Measurements from ENCODE around the gene GPC6. TPM values are rescaled to one million over a fixed set of nuclear protein-coding genes. Genes with fewer than 3 reads are reported as not detected.
"Not testable (repeated sequence)": the region's sequence is repeated elsewhere in the genome, so short reads cannot be mapped to it uniquely, and the experiment has no call there.

GPC6 gene
- polyA plus RNA-seq, 1 donor = 66.0 TPM

GRCh38 chr13:93316841-93317240, 90.2 kb downstream of the GPC6 start:
- no peak for DNase-seq

GRCh38 chr13:93318534-93319254, 92.1 kb downstream of the GPC6 start:
- no peak for DNase-seq

GRCh38 chr13:93320942-93321341, 94.3 kb downstream of the GPC6 start:
- DNase-seq = no peak

- not testable (repeated sequence) for DNase-seq
Measured at GRCh38 chr13:93323880-93324279, 97.3 kb downstream of the GPC6 start.

- no peak for DNase-seq
Measured at GRCh38 chr13:93325303-93326233, 99.0 kb downstream of the GPC6 start.

GRCh38 chr13:93326234-93326811, 99.7 kb downstream of the GPC6 start:
- no peak for DNase-seq

- DNase-seq = no peak
Measured at GRCh38 chr13:93328943-93329342, 102.3 kb downstream of the GPC6 start.

- no peak for DNase-seq
Measured at GRCh38 chr13:93336728-93337127, 110.1 kb downstream of the GPC6 start.

- DNase-seq = no peak
Measured at GRCh38 chr13:93338030-93338429, 111.4 kb downstream of the GPC6 start.

GRCh38 chr13:93338906-93339305, 112.3 kb downstream of the GPC6 start:
- no peak for DNase-seq

- no peak for DNase-seq
Measured at GRCh38 chr13:93339550-93339949, 112.9 kb downstream of the GPC6 start.

GRCh38 chr13:93341517-93341916, 114.9 kb downstream of the GPC6 start:
- DNase-seq = no peak

- DNase-seq = no peak
Measured at GRCh38 chr13:93343097-93343496, 116.5 kb downstream of the GPC6 start.

- DNase-seq = no peak
Measured at GRCh38 chr13:93344048-93344705, 117.6 kb downstream of the GPC6 start.

- no peak for DNase-seq
Measured at GRCh38 chr13:93345024-93345423, 118.4 kb downstream of the GPC6 start.

GRCh38 chr13:93345770-93346169, 119.2 kb downstream of the GPC6 start:
- peak; percentile 33 for DNase-seq

- no peak for DNase-seq
Measured at GRCh38 chr13:93352616-93353015, 126.0 kb downstream of the GPC6 start.

- no peak for DNase-seq
Measured at GRCh38 chr13:93355094-93355493, 128.5 kb downstream of the GPC6 start.

GRCh38 chr13:93356469-93356868, 129.9 kb downstream of the GPC6 start:
- no peak for DNase-seq

- DNase-seq = no peak
Measured at GRCh38 chr13:93360021-93360420, 133.4 kb downstream of the GPC6 start.

- no peak for DNase-seq
Measured at GRCh38 chr13:93361703-93362102, 135.1 kb downstream of the GPC6 start.

GRCh38 chr13:93364166-93364565, 137.6 kb downstream of the GPC6 start:
- no peak for DNase-seq

Data from left kidney (tissue), 2 donors.